RWPE2 (cell line): ENCODE measurements around the gene HECW1.

Source experiments
- ATAC-seq: fragments of 200-7000 bp; cut with Tn5 transposase; 3 replicates; pipeline ENCODE4 v1.9.1; 2021; ENCODE audit warnings: low read depth
- DNase-seq: peaks from one replicate; pipeline ENCODE4 v3.0.0-alpha.2; 2020; ENCODE audit warnings: low spot score
- H3K27ac ChIP-seq: fragments of 450-650 bp; 2 replicates; pipeline ENCODE4 v1.5.1; 2017; ENCODE audit warnings: mild to moderate bottlenecking; ENCODE audit not compliant: poor library complexity, severe bottlenecking
- H3K27me3 ChIP-seq: fragments of 250-450 bp; sonication (Bioruptor Pico); 2 replicates; pipeline ENCODE4 v1.5.1; 2021; ENCODE audit warnings: mild to moderate bottlenecking, moderate library complexity; ENCODE audit not compliant: insufficient read depth, poor library complexity, severe bottlenecking
- H3K36me3 ChIP-seq: fragments of 250-450 bp; sonication (Bioruptor Pico); 2 replicates; pipeline ENCODE4 v1.5.1; 2020; ENCODE audit warnings: low read depth, mild to moderate bottlenecking, moderate library complexity
- H3K4me1 ChIP-seq: fragments of 250-450 bp; sonication (Bioruptor Pico); 2 replicates; pipeline ENCODE4 v1.5.1; 2021; ENCODE audit warnings: mild to moderate bottlenecking, moderate library complexity; ENCODE audit not compliant: insufficient read depth, poor library complexity, severe bottlenecking
- H3K4me3 ChIP-seq: fragments of 250-450 bp; sonication (Bioruptor Pico); 2 replicates; pipeline ENCODE4 v1.5.1; 2021; ENCODE audit warnings: mild to moderate bottlenecking, moderate library complexity; ENCODE audit not compliant: severe bottlenecking
- H3K9me3 ChIP-seq: fragments of 250-450 bp; sonication (Bioruptor Pico); 2 replicates; pipeline ENCODE4 v1.5.1; 2021; ENCODE audit warnings: mild to moderate bottlenecking, moderate library complexity; ENCODE audit not compliant: severe bottlenecking
- CTCF ChIP-seq: fragments of 450-650 bp; IDR thresholded peaks from one replicate; pipeline ENCODE4 v1.5.1; 2017; ENCODE audit warnings: mild to moderate bottlenecking, moderate library complexity; ENCODE audit not compliant: poor library complexity, severe bottlenecking

HECW1 gene

GRCh38 chr7:43164757-43165156, 52.3 kb downstream of the HECW1 start:
- H3K9me3 ChIP-seq: no peaks in the 10 kb centered on the region
- H3K27ac ChIP-seq: peak overlapping the region; percentile 35
- no peaks in the 10 kb centered on the region for H3K27me3 ChIP-seq
- no peaks in the 10 kb centered on the region for H3K36me3 ChIP-seq
- peak; percentile 5 for TF ChIP-seq CTCF
- peak; percentile 100 for ATAC-seq
- no peak overlapping the region for H3K4me3 ChIP-seq
- DNase-seq: no peak
- H3K4me1 ChIP-seq: peaks cover 10% of the 10 kb centered on the region

DNA sequence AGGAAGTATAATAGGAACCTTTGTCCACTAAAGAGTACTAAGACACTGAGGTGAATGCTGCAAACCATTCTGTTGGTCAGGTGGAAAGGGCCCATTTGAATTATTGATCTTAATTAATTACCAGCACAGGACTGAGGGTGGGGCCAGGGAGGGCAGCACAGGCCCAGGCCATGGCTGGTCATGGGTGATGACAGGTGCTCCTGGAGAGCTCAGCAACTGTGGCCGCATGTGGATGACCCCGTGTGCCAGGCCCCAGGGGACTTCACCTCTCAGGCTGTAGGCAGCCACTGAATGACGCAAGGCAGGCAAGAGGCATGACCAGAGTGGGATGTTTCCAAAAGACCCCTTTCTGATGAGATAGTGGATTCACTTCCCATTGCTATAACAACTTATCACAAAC, 54.2 kb downstream of the HECW1 start:
- no peaks in the 10 kb centered on the region for H3K9me3 ChIP-seq
- no peak for ATAC-seq
- no peak overlapping the region for H3K4me3 ChIP-seq
- no peak overlapping the region for H3K27ac ChIP-seq
- no peaks in the 10 kb centered on the region for H3K36me3 ChIP-seq
- no peaks in the 10 kb centered on the region for H3K27me3 ChIP-seq
- no peak for DNase-seq
- peaks cover 10% of the 10 kb centered on the region for H3K4me1 ChIP-seq
- no peak for TF ChIP-seq CTCF

DNA sequence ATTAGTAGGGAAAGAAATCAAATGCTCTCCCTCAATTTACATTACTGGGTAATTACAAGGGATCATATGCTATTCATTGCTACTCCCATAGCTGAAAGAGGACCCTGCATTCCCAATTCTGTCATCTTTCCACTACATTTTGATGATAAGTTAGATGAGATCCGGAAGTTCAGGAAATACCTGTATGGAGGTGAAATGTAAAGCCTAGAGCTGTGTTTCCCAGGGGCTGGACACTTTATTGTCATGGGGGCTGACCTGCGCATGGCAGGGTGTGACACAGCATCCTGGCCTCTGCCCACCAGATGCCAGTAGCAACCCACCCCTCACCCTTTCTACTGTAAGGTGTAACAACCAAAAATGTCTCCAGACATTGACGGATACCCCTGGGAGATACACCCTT, 56.6 kb downstream of the HECW1 start:
- no peaks in the 10 kb centered on the region for H3K9me3 ChIP-seq
- DNase-seq (no peak), ATAC-seq (no peak)
- no peak for TF ChIP-seq CTCF
- no peak overlapping the region for H3K27ac ChIP-seq
- H3K4me3 ChIP-seq: no peak overlapping the region
- H3K36me3 ChIP-seq: no peaks in the 10 kb centered on the region
- H3K4me1 ChIP-seq: peaks cover 10% of the 10 kb centered on the region
- H3K27me3 ChIP-seq: no peaks in the 10 kb centered on the region

- DNase-seq (no peak), ATAC-seq (no peak)
- H3K4me1 ChIP-seq: no peaks in the 10 kb centered on the region
- H3K4me3 ChIP-seq: no peak overlapping the region
- H3K36me3 ChIP-seq: no peaks in the 10 kb centered on the region
- H3K27ac ChIP-seq: no peak overlapping the region
- no peak for TF ChIP-seq CTCF
- no peaks in the 10 kb centered on the region for H3K9me3 ChIP-seq
- no peaks in the 10 kb centered on the region for H3K27me3 ChIP-seq
These were observed 58.1 kb downstream of the HECW1 start for GRCh38 chr7:43170571-43170970.

GRCh38 chr7:43175570-43176200, 63.2 kb downstream of the HECW1 start:
- no peaks in the 10 kb centered on the region for H3K36me3 ChIP-seq
- ATAC-seq (no peak), DNase-seq (no peak)
- no peak overlapping the region for H3K4me3 ChIP-seq
- H3K9me3 ChIP-seq: no peaks in the 10 kb centered on the region
- no peak overlapping the region for H3K27ac ChIP-seq
- H3K4me1 ChIP-seq: no peaks in the 10 kb centered on the region
- no peaks in the 10 kb centered on the region for H3K27me3 ChIP-seq
- TF ChIP-seq CTCF: no peak
